ENCODE results near the gene ABTB2. TPM values are rescaled to one million over a fixed set of nuclear protein-coding genes. Genes with fewer than 3 reads are reported as not detected.
A peak's percentile ranks its signal among the peaks of the same experiment; 100 is the strongest.

Gene ABTB2
- total RNA-seq = 2.6 to 3.1 TPM (median 2.7 TPM) in 3 replicates

- Mint-ChIP-seq H3K4me1 (peaks cover 19% of the 10 kb centered on the region), H3K36me3 (no peaks in the 10 kb centered on the region), H3K4me3 (peak within 1 kb of the TSS; percentile 74), H3K9me3 (no peaks in the 10 kb centered on the region), H3K27ac (peak within 1 kb of the TSS; percentile 83), H3K27me3 (ENCODE audit: low read depth) (peaks cover 44% of the 10 kb centered on the region)
- TF ChIP-seq CTCF (IDR thresholded peaks at IDR 0.05; ENCODE audit: unreplicated experiment) = no peak
- peak; percentile 95 to 99 for DNase-seq (ENCODE audit: low spot score in 2 of 2, unreplicated experiment in 2 of 2)
These were observed at the start of gene ABTB2 for GRCh38 chr11:34357701-34358257. Gene ABTB2, minus strand, starts transcription at chr11:34358010.

GRCh38 chr11:34407121-34407813, 49.5 kb upstream of the ABTB2 start:
- Mint-ChIP-seq H3K4me3 (no peak overlapping the region), H3K27me3 (ENCODE audit: low read depth) (peaks cover 28% of the 10 kb centered on the region), H3K36me3 (no peaks in the 10 kb centered on the region), H3K9me3 (peaks cover 13% of the 10 kb centered on the region), H3K4me1 (no peaks in the 10 kb centered on the region), H3K27ac (no peak overlapping the region)
- no peak for TF ChIP-seq CTCF (IDR thresholded peaks at IDR 0.05; ENCODE audit: unreplicated experiment)
- no peak for DNase-seq (ENCODE audit: low spot score in 2 of 2, unreplicated experiment in 2 of 2)

- DNase-seq (ENCODE audit: low spot score in 2 of 2, unreplicated experiment in 2 of 2) = no peak
- no peak overlapping the region for H3K4me3 Mint-ChIP-seq
- H3K27me3 Mint-ChIP-seq (ENCODE audit: low read depth) = peaks cover 28% of the 10 kb centered on the region
These were observed 48.6 kb upstream of the ABTB2 start for GRCh38 chr11:34406413-34406812.

GRCh38 chr11:34405079-34405858, 47.5 kb upstream of the ABTB2 start:
- Mint-ChIP-seq H3K36me3 (no peaks in the 10 kb centered on the region), H3K27me3 (ENCODE audit: low read depth) (peaks cover 28% of the 10 kb centered on the region), H3K4me1 (no peaks in the 10 kb centered on the region), H3K27ac (no peak overlapping the region), H3K9me3 (peaks cover 3% of the 10 kb centered on the region), H3K4me3 (no peak overlapping the region)
- no peak for TF ChIP-seq CTCF (IDR thresholded peaks at IDR 0.05; ENCODE audit: unreplicated experiment)
- DNase-seq (ENCODE audit: low spot score in 2 of 2, unreplicated experiment in 2 of 2) = no peak

More at GRCh38 chr11:34406413-34406812, 48.6 kb upstream of the ABTB2 start:
- H3K4me1 Mint-ChIP-seq = no peaks in the 10 kb centered on the region
- H3K27ac Mint-ChIP-seq = no peak overlapping the region
- no peak for TF ChIP-seq CTCF (IDR thresholded peaks at IDR 0.05; ENCODE audit: unreplicated experiment)
- peaks cover 7% of the 10 kb centered on the region for H3K9me3 Mint-ChIP-seq
- H3K36me3 Mint-ChIP-seq = no peaks in the 10 kb centered on the region

GRCh38 chr11:34404280-34404679, 46.5 kb upstream of the ABTB2 start:
- no peak for DNase-seq (ENCODE audit: low spot score in 2 of 2, unreplicated experiment in 2 of 2)
- peaks cover 5% of the 10 kb centered on the region for H3K9me3 Mint-ChIP-seq
- peaks cover 28% of the 10 kb centered on the region for H3K27me3 Mint-ChIP-seq (ENCODE audit: low read depth)
- no peak for TF ChIP-seq CTCF (IDR thresholded peaks at IDR 0.05; ENCODE audit: unreplicated experiment)
- no peak overlapping the region for H3K4me3 Mint-ChIP-seq
- H3K36me3 Mint-ChIP-seq = no peaks in the 10 kb centered on the region
- no peaks in the 10 kb centered on the region for H3K4me1 Mint-ChIP-seq
- no peak overlapping the region for H3K27ac Mint-ChIP-seq
